Fibroblast of villous mesenchyme (primary cell): ENCODE data around the gene LNX2. TPM values are rescaled to one million over a fixed set of nuclear protein-coding genes. Genes with fewer than 3 reads are reported as not detected.
A peak's percentile ranks its signal among the peaks of the same experiment; 100 is the strongest.

Experiments
- DNase-seq: peaks from one replicate; pipeline ENCODE4 v3.0.0-alpha.2; 2010; ENCODE audit warnings: low read depth
- H3K4me3 ChIP-seq: 2 replicates; pipeline ENCODE4 v1.5.1; 2011; ENCODE audit warnings: low read depth, mild to moderate bottlenecking, low read length
- CTCF ChIP-seq: IDR thresholded peaks from 2 replicates; pipeline ENCODE4 v1.5.1; 2012; ENCODE audit warnings: low read depth, mild to moderate bottlenecking, low read length; ENCODE audit not compliant: insufficient read depth
- total RNA-seq: library from RNA; depleted of rRNA; stranded (reverse); fragments of >200 nt; gene quantifications from 2 replicates; pipeline ENCODE4 v1.2.3, GENCODE V29; 2012

The LNX2 gene
- total RNA-seq, 1 donor = 7.8 TPM

DNA sequence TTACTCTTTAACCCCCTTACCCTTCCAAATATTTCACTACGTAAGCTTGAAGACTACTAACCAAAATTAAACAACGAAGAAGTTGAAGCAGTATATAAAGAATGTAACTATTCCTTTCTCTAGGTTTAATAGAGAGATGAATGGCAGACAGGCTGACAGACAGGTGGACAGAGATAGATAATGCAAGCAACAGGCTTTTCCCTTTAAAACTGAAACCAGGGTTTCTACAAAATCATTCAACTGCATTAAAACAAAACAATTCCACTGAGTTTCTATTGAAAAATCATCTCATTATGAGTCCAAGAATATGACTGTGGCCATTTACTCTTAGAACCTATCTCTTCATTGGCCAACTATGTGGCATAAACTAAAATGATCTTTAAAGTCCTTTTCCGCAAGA lies 15.2 kb downstream of the LNX2 start:
- TF ChIP-seq CTCF = no peak
- DNase-seq = no peak
- no peak overlapping the region for H3K4me3 ChIP-seq

DNA sequence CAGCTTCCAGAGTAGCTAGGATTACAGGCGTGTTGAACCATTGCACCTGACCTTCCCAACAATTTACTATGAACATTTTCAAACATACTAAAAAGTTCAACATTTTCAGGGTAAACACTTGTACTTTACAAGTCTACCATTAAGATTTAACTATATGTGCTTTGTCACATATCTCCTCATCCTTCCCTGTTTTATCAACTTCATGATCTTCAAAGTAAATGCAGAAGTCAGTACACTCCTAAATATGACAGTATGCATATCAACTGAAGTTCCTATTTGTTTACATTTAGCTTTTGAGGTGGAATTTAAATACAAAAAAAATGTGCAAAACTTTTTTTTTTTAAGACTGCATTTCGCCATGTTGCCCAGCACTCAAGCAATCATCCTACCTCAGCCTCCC lies 18.5 kb downstream of the LNX2 start:
- no peak overlapping the region for H3K4me3 ChIP-seq
- no peak for DNase-seq
- no peak for TF ChIP-seq CTCF

DNA sequence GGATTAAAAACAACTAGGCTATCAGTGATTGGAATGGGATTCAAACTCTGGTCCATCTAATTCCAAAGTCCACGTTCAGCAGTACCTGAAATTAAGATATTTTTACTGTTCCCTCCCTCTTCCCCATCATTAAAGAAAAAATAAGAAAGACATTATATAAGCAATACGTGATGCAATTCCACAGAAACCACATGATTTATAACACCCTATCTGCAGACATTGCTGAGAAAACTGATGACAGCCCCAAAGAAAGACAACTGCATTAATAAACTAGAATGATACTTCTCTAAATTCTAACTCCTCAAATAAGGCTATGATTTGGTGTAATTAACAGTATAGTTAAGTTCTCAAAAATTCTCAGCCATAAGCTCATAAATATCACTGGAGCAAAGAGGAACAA lies 19.1 kb downstream of the LNX2 start:
- no peak for DNase-seq
- TF ChIP-seq CTCF = no peak
- H3K4me3 ChIP-seq = no peak overlapping the region

- no peak overlapping the region for H3K4me3 ChIP-seq
- TF ChIP-seq CTCF = no peak
- no peak for DNase-seq
Measured at GRCh38 chr13:27600711-27601110, 19.6 kb downstream of the LNX2 start.

DNA sequence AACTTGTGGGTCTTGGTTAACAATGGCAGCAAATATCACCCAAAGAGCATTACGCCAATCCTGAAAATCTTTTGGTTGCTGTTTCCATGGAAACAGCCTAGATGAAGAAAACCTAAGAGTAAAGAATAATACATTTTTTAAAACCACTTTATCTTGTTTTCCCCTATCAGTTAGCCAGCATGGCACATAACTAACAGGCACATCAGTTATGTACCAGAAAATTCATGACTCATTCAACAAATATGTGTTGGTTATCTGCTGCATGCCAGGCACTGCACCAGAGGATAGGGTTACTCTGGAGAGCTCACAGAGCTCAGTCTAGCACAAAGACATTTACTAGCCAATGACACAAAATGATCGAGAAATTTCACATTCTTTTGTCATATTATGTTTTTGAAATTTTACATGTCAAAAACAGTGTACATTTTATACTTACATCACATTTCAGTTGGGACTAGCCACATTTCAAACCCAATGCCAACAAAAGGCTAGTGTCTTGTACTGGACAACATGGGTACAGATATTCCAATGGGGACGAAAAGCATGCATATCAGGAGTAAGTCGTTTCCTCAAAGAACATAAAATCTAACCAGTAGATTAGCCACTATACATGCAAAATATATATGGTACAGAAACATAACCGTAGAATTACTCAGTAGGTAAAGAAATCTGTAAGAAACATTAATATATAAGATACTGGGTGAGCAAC lies 20.3 kb downstream of the LNX2 start:
- no peak for TF ChIP-seq CTCF
- no peak overlapping the region for H3K4me3 ChIP-seq
- peak; percentile 65 for DNase-seq

DNA sequence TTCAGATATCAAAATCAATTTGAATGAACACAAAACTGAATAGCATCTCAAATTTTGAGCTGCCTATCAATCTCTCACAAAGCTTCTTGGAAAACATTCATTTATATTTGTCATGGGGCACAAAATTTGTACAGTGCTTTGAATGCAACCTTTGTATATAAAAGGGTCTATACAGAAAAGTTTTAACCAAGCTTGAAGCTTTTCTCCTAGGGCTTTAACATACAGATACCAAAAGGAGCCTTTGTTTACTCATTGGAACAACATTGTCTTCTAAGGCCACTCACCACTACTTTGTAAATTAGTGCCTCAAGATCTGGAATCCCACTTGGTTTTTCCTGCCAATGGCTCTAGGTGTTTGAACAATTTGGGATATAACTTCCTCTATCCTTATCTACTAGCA lies 21.2 kb downstream of the LNX2 start:
- no peak overlapping the region for H3K4me3 ChIP-seq
- no peak for TF ChIP-seq CTCF

DNA sequence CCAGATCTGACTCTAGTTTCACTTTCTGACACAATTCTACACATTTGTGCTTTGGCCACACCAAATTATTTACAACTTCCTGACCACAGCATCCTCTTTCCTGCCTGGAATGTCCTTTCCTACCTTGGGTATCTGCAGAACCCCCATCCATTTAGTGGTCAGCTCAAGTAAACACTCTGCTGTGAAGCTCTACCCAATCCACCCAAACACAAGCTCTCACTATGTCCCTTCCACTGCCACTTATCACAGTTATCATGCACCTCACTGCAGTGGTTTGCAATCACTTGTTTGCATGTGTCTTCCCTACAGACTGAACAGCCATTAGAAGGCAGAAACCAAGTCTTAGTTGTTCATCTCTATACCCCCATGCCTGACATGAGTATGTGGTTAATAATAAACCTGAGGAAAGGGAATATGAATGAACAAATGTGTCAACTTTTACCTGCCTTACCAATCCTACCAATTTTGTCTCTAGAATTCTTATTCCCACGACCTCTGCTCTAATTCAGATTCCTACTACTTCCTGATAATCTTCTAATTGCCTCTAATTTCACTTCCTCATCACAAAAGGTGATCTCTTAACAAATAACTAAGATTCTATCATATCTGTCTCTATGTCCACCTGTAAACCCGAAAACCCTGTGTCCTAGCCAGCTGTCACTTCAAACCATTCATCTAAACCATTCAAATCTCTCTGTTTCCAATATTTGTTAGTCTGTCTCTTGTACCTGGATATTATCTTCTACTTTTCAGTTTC lies 25.1 kb downstream of the LNX2 start:
- DNase-seq = peak; percentile 23
- H3K4me3 ChIP-seq = no peak overlapping the region
- no peak for TF ChIP-seq CTCF

More for the DNA sequence above, 21.2 kb downstream of the LNX2 start:
- DNase-seq = no peak
